ENCODE measurements around the gene SLC35F3. TPM values are rescaled to one million over a fixed set of nuclear protein-coding genes. Genes with fewer than 3 reads are reported as not detected.
"Not testable (repeated sequence)": the region's sequence is repeated elsewhere in the genome, so short reads cannot be mapped to it uniquely, and the experiment has no call there.

Gene SLC35F3
- total and polyA plus RNA-seq, 9 of the 15 experiments (the other 6 are each of a cell fraction or from before 2014, with no cell fraction given), result 0.04 to 0.07 (median 0.04) TPM; not detected in 6

- Histone ChIP-seq H3K36me3 (ENCODE audit: control insufficient read depth, insufficient read depth, low read length) (no peaks in the 10 kb centered on the region), H3K27ac (ENCODE audit: extremely low read depth, low read depth, low read length) (no peak overlapping the region), H3K27me3 (ENCODE audit: control insufficient read depth in 2 of 2, insufficient read depth in 2 of 2, low read length in 2 of 2) (no peaks in the 10 kb centered on the region), H3K4me1 (replicated peaks in 1 of 2; ENCODE audit: control insufficient read depth in 2 of 2, insufficient read depth in 2 of 2, low read length in 2 of 2) (peaks cover 5 to 16% of the 10 kb centered on the region in 2 experiments; a peak in 3 of 5 replicates), H3K9ac (ENCODE audit: insufficient read depth in 1 of 2, low read depth in 2 of 2, low read length in 2 of 2) (no peak overlapping the region), H3K9me3 (replicated peaks; ENCODE audit: control insufficient read depth, insufficient read depth, low read depth, low read length) (0 out of 2 replicates have a peak, but pooled peaks cover 3% of the 10 kb centered on the region), H3K9me1 (ENCODE audit: control insufficient read depth, insufficient read depth, low read length) (no peaks in the 10 kb centered on the region), H3K4me2 (ENCODE audit: insufficient read depth, low read length) (peak overlapping the region; percentile 9; the same call in 1 of the 2 replicates), H4K20me1 (replicated peaks; ENCODE audit: control insufficient read depth, insufficient read depth, low read length) (no peaks in the 10 kb centered on the region), H2AFZ (ENCODE audit: low read depth, low read length) (peak overlapping the region; percentile 41), H3K4me3 (no peak overlapping the region), H3K79me2 (ENCODE audit: control insufficient read depth, insufficient read depth, low read length) (no peaks in the 10 kb centered on the region)
- in situ Hi-C loops (cut with MboI) (no loop called here), intact Hi-C loops (cut with micrococcal nuclease) (no loop called here)
- CTCF ChIA-PET (ENCODE audit: low intra/inter-chr PET ratio), result no interaction called here
- DNase-seq (ENCODE audit: extremely low read depth in 1 of 4, low spot score in 3 of 4) (no peak), ATAC-seq (no peak), FAIRE-seq (no peak)
- POLR2A ChIA-PET, result interaction anchor here (0.5 to 1.0 kb wide), 2 partner anchors 17 to 956 kb away, joined by 3 read pairs; partner anchors contain the start of gene COA6
- TF ChIP-seq HCFC1 (IDR thresholded peaks at IDR 0.05; ENCODE audit: low read depth, low read length) (no peak), CC2D1A (IDR thresholded peaks at IDR 0.05) (no peak), ARID1B (IDR thresholded peaks at IDR 0.05) (peak; percentile 51), CBFA2T2 (conservative IDR thresholded peaks at IDR 0.05) (peak; percentile 25; the same call in 1 of the 2 replicates), FOXA1 (IDR thresholded peaks at IDR 0.05; ENCODE audit: borderline replicate concordance) (peak; percentile 38; the same call in 1 of the 2 replicates), TCF3 (CRISPR knock-in tag; IDR thresholded peaks at IDR 0.05) (peak; percentile 62), CBFA2T3 (IDR thresholded peaks at IDR 0.05) (peak; percentile 55), TAL1 (IDR thresholded peaks at IDR 0.05) (peak; percentile 41; the same call in 1 of the 2 replicates)
- no TSS peak for BruUV-seq (replicated peaks)
- 10% methylated on average over 3 of the region's 3 CpGs for WGBS (ENCODE audit: insufficient coverage, low coverage, missing lambda C conversion rate)
Observed at GRCh38 chr1:234355782-234356510, 451.5 kb downstream of the SLC35F3 start.

- H3K4me3 ChIP-seq; H3K27ac ChIP-seq (ENCODE audit: extremely low read depth, low read depth, low read length); H3K9me3 ChIP-seq (replicated peaks; ENCODE audit: control insufficient read depth, insufficient read depth, low read depth, low read length); H3K4me2 ChIP-seq (ENCODE audit: insufficient read depth, low read length); ATAC-seq; H2AFZ ChIP-seq (ENCODE audit: low read depth, low read length); DNase-seq (ENCODE audit: extremely low read depth in 1 of 4, low spot score in 3 of 4); FAIRE-seq; H3K9me1 ChIP-seq (ENCODE audit: control insufficient read depth, insufficient read depth, low read length); H3K36me3 ChIP-seq (ENCODE audit: control insufficient read depth, insufficient read depth, low read length); intact Hi-C loops (cut with micrococcal nuclease); in situ Hi-C loops (cut with MboI); BruUV-seq (replicated peaks); H3K79me2 ChIP-seq (ENCODE audit: control insufficient read depth, insufficient read depth, low read length); H4K20me1 ChIP-seq (replicated peaks; ENCODE audit: control insufficient read depth, insufficient read depth, low read length); H3K27me3 ChIP-seq (ENCODE audit: control insufficient read depth in 2 of 2, insufficient read depth in 2 of 2, low read length in 2 of 2); H3K9ac ChIP-seq (ENCODE audit: insufficient read depth in 1 of 2, low read depth in 2 of 2, low read length in 2 of 2); CTCF ChIA-PET (ENCODE audit: low intra/inter-chr PET ratio): not testable (repeated sequence)
- 85% methylated on average over 35 of the region's 35 CpGs for WGBS (ENCODE audit: insufficient coverage, low coverage, missing lambda C conversion rate)
- POLR2A ChIA-PET, result interaction anchor here (1.0 to 1.3 kb wide), 2 partner anchors 11 to 17 kb away, joined by 3 read pairs; partner anchors contain the start of gene COA6
- H3K4me1 ChIP-seq (replicated peaks in 1 of 2; ENCODE audit: control insufficient read depth in 2 of 2, insufficient read depth in 2 of 2, low read length in 2 of 2), result peaks cover 5 to 24% of the 10 kb centered on the region in 2 experiments; a peak in 3 of 5 replicates
Observed at GRCh38 chr1:234356615-234357269, 452.3 kb downstream of the SLC35F3 start.

Data from K562 (cell line).